HepG2 (cell line): Measurements from ENCODE around the gene DSG2.

Source experiments
- ZNF160 ChIP-seq: sonication (generic); formaldehyde crosslinking; IDR thresholded peaks from 2 replicates; pipeline ENCODE4 v1.8.0; 2022; ENCODE audit warnings: mild to moderate bottlenecking, inconsistent platforms, missing genetic modification reagents
- ZNF251 ChIP-seq: sonication (generic); formaldehyde crosslinking; IDR thresholded peaks from 2 replicates; pipeline ENCODE4 v1.9.0; 2021; ENCODE audit warnings: mild to moderate bottlenecking, missing genetic modification reagents
- ZNF280D ChIP-seq: sonication (generic); formaldehyde crosslinking; IDR thresholded peaks from 2 replicates; pipeline ENCODE4 v1.5.1; 2020; ENCODE audit warnings: mild to moderate bottlenecking, missing genetic modification reagents

GRCh38 chr18:31573051-31573450 is 75.1 kb downstream of the DSG2 start:
- TF ChIP-seq ZNF280D: no peak
- no peak for TF ChIP-seq ZNF251 (CRISPR knock-in tag)
- TF ChIP-seq ZNF160 (CRISPR knock-in tag): no peak
